ENCODE data around the gene TMPRSS11D.

TMPRSS11D gene

DNA sequence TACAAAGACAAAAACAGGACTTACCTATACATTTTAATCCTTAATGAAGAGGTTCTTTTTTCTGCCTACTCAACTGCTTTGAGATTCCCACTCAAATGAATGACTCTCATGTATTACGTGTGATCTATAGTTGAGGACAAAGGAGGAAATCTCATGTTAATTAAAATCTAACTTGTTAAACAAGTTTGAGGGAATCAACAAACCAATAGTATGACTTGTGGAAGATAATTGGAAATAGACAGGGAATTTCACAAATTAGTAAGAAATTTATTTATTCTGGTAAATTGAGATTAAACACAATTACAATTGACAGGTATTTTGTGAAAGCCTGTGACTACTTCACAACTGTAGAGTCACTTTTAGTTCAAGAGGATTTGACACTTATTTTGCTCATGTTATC is at the start of gene TMPRSS11D:
Gene TMPRSS11D (minus strand): TSS at position 101 of the 400 bp plus-strand sequence. CDS start 69 bp downstream, at position 32.
- DNase-seq: no peak

GRCh38 chr4:67933038-67933437 is 49.2 kb upstream of the TMPRSS11D start:
- DNase-seq: no peak

DNA sequence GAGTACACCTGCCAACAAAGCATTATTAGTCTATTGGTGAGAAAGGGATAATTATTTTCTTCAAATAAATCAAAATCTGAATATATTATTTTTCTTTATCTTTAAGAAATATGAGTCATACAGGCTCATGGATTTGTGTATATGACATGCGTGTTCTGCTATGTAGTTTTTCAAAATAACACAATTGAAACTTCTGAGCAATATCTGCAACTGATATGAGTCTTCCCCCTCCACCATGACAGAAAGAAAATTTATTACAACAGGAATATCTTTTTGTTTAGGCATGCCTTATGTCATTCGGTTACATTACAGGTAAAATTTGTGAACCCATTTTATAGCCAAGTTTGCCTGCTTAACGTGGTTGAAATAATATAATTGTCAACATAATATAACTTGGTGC is 47.5 kb upstream of the TMPRSS11D start:
- no peak for DNase-seq

GRCh38 chr4:67929426-67929825 is 45.6 kb upstream of the TMPRSS11D start:
- DNase-seq: no peak

DNA sequence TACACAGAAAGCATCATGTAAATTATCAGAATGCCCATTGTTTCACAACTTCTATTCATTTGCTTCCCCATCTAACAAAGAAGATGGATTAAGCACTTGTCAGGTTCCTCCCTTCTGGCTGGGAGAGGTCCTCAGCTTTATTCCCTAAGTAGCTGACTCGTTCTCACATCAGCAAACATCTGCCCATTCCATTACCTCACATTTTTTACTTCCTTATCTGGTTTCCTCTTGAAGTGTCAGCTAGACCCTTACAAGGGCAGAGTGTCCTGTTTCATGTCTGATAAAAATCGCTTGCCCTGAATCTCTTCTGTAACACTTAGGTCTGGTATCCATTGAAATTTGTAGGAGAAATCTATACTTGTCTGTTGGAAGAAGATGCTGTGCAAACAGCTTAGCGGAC is 44.7 kb upstream of the TMPRSS11D start:
- DNase-seq: no peak

DNA sequence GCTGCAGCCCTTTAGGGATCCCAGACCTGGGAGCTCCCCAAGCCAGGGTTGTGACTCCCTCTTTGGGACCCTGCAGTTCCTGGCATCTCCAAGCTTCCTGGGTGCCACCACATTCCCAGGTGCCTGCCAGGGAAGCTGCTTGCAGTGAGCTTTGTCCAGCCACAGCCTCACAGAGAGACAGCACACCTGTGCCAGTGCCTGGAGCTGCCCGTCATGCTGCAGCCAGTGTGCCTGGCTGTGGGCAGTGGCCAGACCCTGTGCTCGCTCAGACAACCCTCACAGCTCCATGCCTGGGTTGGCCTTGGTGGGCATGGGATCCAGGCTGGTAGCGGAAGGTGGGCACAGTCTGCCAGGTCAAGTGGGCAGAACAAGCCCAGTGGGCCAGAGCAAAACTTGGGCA is 43.4 kb upstream of the TMPRSS11D start:
- DNase-seq: no peak

- DNase-seq: no peak
These were observed 42.7 kb upstream of the TMPRSS11D start for GRCh38 chr4:67926485-67926884.

DNA sequence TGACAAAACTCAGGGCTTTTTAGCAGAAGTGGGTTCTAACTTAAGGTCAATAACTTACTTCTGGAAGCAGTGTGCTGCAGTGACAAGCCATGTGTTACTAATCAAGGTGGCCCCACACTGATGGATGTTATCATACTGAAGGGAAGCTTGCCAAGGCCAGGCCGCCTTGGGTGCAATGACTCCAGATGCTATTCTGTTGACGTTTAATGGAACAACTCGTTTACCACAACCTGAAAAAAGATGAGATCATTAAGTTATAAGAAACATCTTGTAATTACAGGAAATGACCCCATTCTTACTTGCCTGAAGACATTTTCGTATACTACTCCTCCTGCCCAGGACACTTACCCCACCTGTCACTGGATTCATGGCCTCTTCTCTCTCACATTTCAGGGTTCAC is 38.9 kb upstream of the TMPRSS11D start:
- DNase-seq: no peak

DNA sequence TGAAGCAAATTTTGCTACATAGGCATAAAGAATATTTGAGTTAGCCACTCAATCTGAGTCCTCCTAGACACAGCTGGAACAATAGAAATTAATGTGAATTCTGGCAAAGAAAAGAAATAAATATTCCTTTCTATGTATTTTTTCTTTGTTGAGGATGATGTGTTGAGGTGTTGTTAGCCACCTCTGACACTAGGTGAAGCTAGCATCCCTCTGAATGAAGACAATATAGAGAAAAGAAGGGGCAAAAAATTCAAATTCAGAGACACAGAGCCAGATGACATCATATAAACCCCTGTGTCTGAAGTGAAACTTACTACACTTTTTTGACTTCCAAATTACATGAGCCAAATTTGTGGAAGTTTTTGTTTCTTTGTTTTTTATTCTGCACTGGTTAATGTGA is 34.6 kb upstream of the TMPRSS11D start:
- no peak for DNase-seq

DNA sequence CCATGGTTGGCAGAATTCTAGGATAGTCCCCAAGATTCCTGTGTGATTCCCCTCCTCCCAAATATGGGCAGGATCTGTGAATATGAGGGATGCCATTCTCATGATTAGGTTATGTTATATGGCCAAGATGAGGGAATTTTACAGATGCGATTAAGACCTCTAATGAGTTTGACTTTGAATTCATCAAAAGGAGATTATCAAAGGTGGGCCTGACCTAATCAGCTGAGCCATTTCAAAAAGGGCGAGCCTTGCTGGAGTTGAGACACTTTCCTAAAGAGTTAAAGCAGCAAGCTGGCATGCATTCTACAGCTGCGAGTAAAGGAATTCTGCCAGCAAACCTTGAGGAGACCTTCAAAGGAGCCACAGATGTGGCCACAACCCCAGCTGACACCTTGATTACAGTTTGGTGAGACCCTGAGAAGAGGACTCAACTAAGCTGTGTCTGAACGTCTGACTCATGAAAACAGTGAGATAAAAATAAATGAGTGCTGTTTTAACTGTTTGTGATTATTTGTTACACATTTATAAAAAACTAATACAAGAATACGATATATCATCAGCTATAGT is 31.7 kb upstream of the TMPRSS11D start:
- no peak for DNase-seq

GRCh38 chr4:67912080-67912479 is 28.3 kb upstream of the TMPRSS11D start:
- no peak for DNase-seq

DNA sequence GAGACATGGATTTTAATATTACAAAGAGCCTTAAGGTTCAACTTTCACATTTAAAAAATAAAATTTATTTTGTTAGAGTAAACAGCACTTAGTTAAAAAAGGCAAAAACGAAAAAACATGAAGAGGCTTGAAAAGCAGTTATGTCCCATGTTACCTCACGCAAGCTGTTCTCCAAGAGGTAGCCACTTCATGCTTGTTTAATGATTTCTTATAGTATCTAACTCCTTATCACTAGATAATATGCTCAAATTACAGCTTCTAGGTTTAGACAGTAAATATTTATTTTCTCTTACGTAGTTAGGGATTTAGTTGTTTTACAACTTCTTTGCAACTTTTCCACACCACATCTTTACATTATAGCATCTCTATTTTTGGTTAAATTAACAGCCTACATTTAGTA is 27.8 kb upstream of the TMPRSS11D start:
- no peak for DNase-seq

- DNase-seq: no peak
These were observed 27.3 kb upstream of the TMPRSS11D start for GRCh38 chr4:67911141-67911540.

- no peak for DNase-seq
These were observed 26.7 kb upstream of the TMPRSS11D start for GRCh38 chr4:67910585-67910905.

DNA sequence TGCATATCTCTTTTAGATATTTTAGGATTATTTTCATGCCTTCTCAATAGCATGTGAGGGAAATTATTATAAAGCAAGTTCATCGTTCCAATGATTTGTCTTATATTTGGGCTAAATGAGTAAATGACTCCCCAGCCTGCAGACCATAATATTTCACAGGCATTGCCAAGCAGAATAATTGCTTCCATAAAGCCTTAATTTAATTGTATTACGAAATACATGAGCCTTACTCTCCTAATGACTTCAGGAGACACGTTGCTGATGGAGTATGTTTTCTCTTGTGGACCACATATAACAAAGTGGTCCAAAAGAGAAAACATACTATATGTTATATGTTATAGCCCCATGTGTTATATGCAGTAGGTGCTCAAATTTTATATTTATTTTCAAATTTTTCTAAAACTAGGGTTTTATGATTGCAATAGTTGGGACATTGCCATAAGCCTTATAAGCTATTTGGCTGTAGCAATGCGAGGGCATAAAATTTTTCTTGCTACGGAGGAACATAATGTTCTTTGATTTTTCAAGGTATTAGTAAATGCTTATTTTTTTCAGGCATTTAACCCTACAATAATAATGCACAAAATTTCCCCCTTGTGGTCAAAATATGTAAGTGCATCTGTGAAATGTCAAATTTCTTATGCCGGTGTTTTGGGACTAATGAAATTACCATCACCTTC is 26.2 kb upstream of the TMPRSS11D start:
- DNase-seq: no peak

GRCh38 chr4:67907650-67908049 is 23.8 kb upstream of the TMPRSS11D start:
- no peak for DNase-seq

- no peak for DNase-seq
These were observed 15.3 kb upstream of the TMPRSS11D start for GRCh38 chr4:67899096-67899495.

DNA sequence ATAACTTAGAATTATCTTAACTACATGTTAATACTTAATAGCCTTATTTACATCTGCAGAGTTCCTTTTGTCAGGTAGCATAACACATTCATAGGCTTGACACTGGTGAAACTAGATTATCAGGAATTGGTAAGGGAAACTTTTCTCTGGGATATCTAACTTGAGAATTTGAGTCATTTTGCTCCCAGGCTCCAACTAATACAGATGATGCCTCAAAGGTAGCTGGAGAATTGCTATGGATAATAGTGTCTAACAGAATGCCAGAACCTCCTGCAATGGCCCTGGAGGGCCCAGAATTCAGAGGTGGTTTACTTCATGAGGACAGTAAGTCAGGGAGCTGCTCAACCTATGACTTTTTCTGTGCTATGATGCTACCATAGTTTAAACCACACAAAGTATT is 13.9 kb upstream of the TMPRSS11D start:
- DNase-seq: no peak

DNA sequence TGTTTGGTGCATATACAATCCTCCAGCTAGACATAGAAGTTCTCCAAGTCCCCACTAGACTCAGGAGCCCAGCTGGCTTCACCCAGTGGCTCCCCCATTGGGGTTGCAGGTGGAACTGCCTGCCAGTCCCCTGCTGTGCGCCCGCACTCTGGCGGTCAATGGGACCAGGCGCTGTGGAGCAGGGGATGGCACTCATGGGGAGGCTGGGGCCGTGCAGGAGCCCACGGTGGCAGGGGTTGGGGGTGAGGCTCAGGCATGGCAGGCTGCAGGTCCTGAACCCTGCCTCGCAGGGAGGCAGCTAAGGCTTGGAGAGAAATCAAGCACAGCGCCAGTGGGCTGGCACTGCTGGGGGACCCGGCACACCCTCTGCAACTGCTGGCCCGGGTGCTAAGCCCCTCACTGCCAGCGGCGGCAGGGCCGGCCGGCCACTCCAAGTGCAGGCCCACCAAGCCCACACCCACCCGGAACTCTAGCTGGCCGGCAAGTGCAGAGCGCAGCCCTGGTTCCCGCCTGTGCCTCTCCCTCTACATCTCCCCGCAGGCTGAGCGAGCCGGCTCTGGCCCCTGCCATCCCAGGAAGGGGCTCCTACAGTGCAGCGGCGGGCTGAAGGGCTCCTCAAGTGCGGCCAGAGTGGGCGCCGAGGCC is 12.7 kb upstream of the TMPRSS11D start:
- DNase-seq: no peak

- DNase-seq: no peak
These were observed 10.9 kb upstream of the TMPRSS11D start for GRCh38 chr4:67894659-67895058.

- DNase-seq: no peak
These were observed 9.1 kb upstream of the TMPRSS11D start for GRCh38 chr4:67892905-67893304.

DNA sequence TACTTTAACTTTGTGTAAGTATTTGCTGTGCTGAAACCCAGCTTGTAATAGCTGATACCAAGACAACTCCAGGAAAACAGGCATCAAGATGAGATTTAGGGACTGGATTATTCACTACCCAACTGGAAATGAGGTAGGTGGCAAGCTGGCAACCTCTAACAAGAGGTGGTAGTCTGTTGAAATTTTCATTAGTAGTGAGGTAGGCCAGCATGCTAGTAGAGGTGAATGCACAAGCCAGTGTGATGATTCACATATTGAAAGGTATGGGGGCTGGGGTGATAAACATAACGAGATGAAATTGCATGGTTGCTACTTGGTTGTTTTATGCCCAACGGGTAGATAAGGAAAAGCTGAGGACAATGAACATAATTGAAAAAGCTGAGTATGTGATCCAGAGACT is 8.5 kb upstream of the TMPRSS11D start:
- no peak for DNase-seq

DNA sequence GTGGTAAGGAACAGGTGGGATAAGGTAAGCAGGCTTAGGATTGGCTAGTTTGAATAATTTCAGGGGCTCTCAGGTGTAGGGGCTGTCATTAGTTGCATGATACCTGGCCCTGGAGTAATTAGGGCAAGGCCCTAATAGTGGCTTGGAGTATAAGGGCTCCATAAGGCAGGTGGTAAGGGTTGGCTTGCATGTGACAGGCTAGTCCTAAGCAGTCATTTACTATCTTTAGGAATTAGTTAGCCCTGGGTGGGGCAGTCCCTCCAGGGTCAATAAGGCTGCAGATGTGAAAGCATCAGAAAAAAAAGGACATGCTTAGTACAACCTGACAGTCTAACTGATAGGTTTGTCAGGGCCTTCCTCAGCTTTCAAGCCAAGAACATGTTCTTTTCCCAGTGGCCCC is 7.8 kb upstream of the TMPRSS11D start:
- DNase-seq: no peak

- no peak for DNase-seq
These were observed 2.5 kb upstream of the TMPRSS11D start for GRCh38 chr4:67886281-67886680.

DNA sequence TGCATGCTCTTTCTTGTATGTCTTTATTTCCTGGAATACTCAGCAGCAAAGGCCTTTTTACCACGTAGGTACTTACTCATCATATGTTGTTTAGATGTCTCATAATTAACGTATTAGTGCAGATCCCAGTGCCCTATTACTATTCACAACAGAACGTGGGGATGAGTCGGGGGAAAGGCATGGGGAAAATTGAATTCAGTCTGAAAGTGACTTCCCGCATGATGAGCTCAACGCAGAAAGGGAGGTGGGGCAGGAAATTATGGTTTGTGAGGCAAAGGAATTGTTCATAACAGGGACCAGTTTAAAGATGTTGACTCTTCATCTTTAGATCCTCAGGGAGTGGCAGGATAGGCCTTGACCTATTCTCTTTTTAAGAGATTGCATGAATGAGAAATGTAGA is 2.0 kb upstream of the TMPRSS11D start:
- DNase-seq: no peak

Measured in CD4-positive, alpha-beta T cell treated with Interleukin-6 for 4 hours (primary cell).